ENCODE results near the gene CLCN1.

Gene CLCN1

DNA sequence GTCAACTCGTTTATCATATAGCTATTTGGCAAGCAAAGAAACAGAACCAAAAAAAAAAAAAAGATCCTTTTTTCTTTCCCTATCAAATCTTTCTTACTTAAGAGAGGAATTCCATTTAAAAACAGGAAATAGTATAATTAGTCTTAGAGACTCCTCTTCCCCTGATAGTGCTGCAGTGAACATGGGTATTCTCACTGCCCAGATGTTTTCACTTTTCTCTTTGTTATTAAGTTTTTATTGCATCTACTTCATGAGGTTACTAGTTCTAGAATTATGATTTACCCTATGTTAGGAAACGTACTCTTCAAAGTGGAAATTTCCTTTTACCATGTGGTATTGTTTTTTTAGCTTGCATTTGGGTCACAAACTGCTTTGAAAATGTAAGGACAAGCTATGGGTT, 19.2 kb upstream of the CLCN1 start:
- H3K4me1 ChIP-seq (ENCODE audit: control insufficient read depth, insufficient read depth, low read length): peaks cover 14% of the 10 kb centered on the region
- H3K36me3 ChIP-seq (ENCODE audit: insufficient read depth, low read length): peaks cover 67% of the 10 kb centered on the region
- no peak overlapping the region for H3K9ac ChIP-seq (ENCODE audit: low read depth, low read length)
- H3K9me3 ChIP-seq (replicated peaks; ENCODE audit: low read length): no peaks in the 10 kb centered on the region
- no peak overlapping the region for H3K4me2 ChIP-seq (ENCODE audit: low read length)
- H3K4me3 ChIP-seq (ENCODE audit: low read length): no peak overlapping the region
- no peaks in the 10 kb centered on the region for H3K27me3 ChIP-seq (ENCODE audit: control insufficient read depth, insufficient read depth, low read length)

DNA sequence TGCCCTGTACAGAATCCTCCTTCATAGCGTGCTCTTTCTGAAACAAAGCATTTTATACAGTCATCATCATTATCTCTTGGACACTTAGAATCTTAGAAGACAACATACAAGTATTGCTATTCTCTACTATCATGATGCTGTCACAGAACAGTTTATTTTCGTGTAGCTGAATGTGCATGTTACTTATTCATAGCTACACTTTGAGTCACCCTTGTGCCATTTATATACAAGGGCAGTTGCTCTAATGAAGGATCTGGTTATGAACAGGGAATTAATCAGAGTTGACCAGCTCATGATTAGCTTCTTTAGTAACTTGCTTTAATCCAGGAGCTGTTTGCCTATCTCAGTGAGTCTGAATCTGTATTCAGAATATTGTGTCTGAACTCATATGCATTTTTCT, 16.6 kb upstream of the CLCN1 start:
- Histone ChIP-seq H3K9me3 (replicated peaks; ENCODE audit: low read length) (no peaks in the 10 kb centered on the region), H3K4me1 (ENCODE audit: control insufficient read depth, insufficient read depth, low read length) (peaks cover 14% of the 10 kb centered on the region), H3K9ac (ENCODE audit: low read depth, low read length) (no peak overlapping the region), H3K27me3 (ENCODE audit: control insufficient read depth, insufficient read depth, low read length) (no peaks in the 10 kb centered on the region), H3K36me3 (ENCODE audit: insufficient read depth, low read length) (peaks cover 70% of the 10 kb centered on the region), H3K4me3 (ENCODE audit: low read length) (no peak overlapping the region), H3K4me2 (ENCODE audit: low read length) (no peak overlapping the region)

DNA sequence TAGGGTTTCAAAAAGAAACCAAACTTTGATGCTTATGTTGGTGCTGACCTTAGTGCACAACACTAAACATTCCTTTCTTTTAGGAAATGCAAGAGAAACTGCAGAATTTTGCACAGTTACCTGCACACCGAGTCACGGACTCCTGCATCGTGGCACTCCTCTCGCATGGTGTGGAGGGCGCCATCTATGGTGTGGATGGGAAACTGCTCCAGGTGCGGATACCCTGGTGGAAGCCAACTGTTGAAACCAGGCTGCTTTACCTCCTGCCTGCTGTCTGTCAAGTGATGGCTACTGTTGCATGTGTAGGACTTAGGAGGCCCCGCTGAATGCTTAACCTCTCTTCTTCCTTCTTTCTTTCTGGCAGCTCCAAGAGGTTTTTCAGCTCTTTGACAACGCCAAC, 16.1 kb upstream of the CLCN1 start:
- Histone ChIP-seq H3K27me3 (ENCODE audit: control insufficient read depth, insufficient read depth, low read length) (no peaks in the 10 kb centered on the region), H3K9me3 (replicated peaks; ENCODE audit: low read length) (no peaks in the 10 kb centered on the region), H3K4me1 (ENCODE audit: control insufficient read depth, insufficient read depth, low read length) (peaks cover 14% of the 10 kb centered on the region), H3K36me3 (ENCODE audit: insufficient read depth, low read length) (peaks cover 70% of the 10 kb centered on the region), H3K4me2 (ENCODE audit: low read length) (no peak overlapping the region), H3K4me3 (ENCODE audit: low read length) (no peak overlapping the region), H3K9ac (ENCODE audit: low read depth, low read length) (no peak overlapping the region)

DNA sequence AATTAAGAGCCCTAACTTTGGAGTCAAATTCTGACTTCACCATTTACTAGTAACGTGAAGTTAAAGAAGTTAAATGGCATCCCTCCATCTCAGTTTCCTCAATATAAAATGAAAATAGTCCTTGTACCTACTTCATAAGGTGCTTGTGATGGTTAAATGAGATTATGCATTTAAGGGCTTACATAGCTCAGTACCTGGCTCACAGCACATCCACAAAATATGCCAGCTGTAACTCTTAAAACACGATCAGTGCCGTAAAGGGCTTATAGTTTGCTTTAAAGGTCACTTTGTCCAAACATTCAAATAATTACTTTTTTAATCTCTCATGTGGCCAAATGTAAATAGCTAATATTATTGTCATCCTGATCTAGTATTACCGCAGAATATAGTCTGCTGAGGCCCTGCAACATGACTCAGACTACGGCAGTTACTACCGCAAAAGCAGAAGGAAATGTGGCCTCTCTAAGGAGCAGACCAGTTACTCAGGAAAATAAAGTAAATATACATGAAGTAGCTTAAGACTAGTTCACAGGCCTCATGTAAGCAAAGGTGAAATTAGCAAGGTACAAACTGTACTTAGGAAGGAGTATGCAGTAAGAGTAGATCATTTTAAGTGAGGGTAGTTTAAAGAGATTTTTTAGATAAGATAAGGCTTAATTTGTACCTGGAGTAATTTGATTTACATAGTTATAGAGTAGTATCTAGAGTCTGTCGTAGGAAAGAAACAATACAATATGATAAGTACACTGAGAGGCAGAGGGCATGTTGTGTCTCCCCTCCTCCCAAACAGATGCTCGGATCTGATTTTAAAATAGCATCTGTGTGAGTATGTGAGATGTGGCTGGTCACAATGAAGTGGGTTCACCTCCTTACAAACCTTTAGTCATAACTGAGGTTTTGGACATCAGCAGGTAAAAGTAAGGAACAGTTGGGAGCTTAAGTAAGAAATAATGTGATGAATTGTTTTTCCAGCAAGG, 14.7 kb upstream of the CLCN1 start:
- H3K9me3 ChIP-seq (replicated peaks; ENCODE audit: low read length): no peaks in the 10 kb centered on the region
- H3K4me1 ChIP-seq (ENCODE audit: control insufficient read depth, insufficient read depth, low read length): peaks cover 5% of the 10 kb centered on the region
- no peak overlapping the region for H3K4me2 ChIP-seq (ENCODE audit: low read length)
- H3K9ac ChIP-seq (ENCODE audit: low read depth, low read length): no peak overlapping the region
- H3K4me3 ChIP-seq (ENCODE audit: low read length): no peak overlapping the region
- H3K27me3 ChIP-seq (ENCODE audit: control insufficient read depth, insufficient read depth, low read length): no peaks in the 10 kb centered on the region
- peaks cover 75% of the 10 kb centered on the region for H3K36me3 ChIP-seq (ENCODE audit: insufficient read depth, low read length)

DNA sequence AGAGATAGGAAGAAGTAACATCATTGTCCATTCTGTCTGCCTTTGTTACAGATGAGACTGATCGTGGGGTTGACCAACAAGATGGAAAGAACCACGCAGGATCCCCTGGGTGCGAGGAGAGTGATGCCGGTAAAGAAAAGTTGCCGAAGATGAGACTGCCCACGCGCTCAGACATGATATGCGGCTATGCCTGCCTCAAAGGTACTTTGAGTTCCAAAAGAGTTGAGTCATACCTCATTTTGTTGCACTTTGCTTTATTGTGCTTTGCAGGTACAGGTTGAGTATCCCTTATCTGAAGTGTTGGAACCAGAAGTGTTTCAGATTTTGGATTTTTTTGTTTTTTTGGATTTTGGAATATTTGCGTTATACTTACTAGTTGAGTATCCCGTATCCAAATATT, 12.2 kb upstream of the CLCN1 start:
- no peak overlapping the region for H3K9ac ChIP-seq (ENCODE audit: low read depth, low read length)
- no peak overlapping the region for H3K4me3 ChIP-seq (ENCODE audit: low read length)
- H3K4me2 ChIP-seq (ENCODE audit: low read length): no peak overlapping the region
- no peaks in the 10 kb centered on the region for H3K27me3 ChIP-seq (ENCODE audit: control insufficient read depth, insufficient read depth, low read length)
- H3K9me3 ChIP-seq (replicated peaks; ENCODE audit: low read length): no peaks in the 10 kb centered on the region
- H3K4me1 ChIP-seq (ENCODE audit: control insufficient read depth, insufficient read depth, low read length): no peaks in the 10 kb centered on the region
- peaks cover 76% of the 10 kb centered on the region for H3K36me3 ChIP-seq (ENCODE audit: insufficient read depth, low read length)

DNA sequence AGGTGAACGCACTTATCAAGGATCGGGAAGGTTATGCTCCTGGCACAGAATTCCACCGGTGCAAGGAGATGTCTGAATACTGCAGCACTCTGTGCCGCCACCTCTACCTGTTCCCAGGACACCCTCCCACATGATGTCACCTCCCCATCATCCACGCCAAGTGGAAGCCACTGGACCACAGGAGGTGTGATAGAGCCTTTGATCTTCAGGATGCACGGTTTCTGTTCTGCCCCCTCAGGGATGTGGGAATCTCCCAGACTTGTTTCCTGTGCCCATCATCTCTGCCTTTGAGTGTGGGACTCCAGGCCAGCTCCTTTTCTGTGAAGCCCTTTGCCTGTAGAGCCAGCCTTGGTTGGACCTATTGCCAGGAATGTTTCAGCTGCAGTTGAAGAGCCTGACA, 11.0 kb upstream of the CLCN1 start:
- Histone ChIP-seq H3K36me3 (ENCODE audit: insufficient read depth, low read length) (peaks cover 70% of the 10 kb centered on the region), H3K9ac (ENCODE audit: low read depth, low read length) (no peak overlapping the region), H3K9me3 (replicated peaks; ENCODE audit: low read length) (no peaks in the 10 kb centered on the region), H3K4me1 (ENCODE audit: control insufficient read depth, insufficient read depth, low read length) (no peaks in the 10 kb centered on the region), H3K27me3 (ENCODE audit: control insufficient read depth, insufficient read depth, low read length) (no peaks in the 10 kb centered on the region), H3K4me3 (ENCODE audit: low read length) (no peak overlapping the region), H3K4me2 (ENCODE audit: low read length) (no peak overlapping the region)

DNA sequence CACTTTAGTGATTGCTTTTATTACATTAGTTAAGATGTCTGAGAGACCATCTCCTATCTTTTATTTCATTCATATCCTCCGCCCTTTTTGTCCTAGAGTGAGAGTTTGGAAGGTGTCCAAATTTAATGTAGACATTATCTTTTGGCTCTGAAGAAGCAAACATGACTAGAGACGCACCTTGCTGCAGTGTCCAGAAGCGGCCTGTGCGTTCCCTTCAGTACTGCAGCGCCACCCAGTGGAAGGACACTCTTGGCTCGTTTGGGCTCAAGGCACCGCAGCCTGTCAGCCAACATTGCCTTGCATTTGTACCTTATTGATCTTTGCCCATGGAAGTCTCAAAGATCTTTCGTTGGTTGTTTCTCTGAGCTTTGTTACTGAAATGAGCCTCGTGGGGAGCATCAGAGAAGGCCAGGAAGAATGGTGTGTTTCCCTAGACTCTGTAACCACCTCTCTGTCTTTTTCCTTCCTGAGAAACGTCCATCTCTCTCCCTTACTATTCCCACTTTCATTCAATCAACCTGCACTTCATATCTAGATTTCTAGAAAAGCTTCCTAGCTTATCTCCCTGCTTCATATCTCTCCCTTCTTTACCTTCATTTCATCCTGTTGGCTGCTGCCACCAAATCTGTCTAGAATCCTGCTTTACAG, 10.4 kb upstream of the CLCN1 start:
- Histone ChIP-seq H3K4me3 (ENCODE audit: low read length) (no peak overlapping the region), H3K9me3 (replicated peaks; ENCODE audit: low read length) (no peaks in the 10 kb centered on the region), H3K36me3 (ENCODE audit: insufficient read depth, low read length) (peaks cover 64% of the 10 kb centered on the region), H3K27me3 (ENCODE audit: control insufficient read depth, insufficient read depth, low read length) (no peaks in the 10 kb centered on the region), H3K4me2 (ENCODE audit: low read length) (no peak overlapping the region), H3K9ac (ENCODE audit: low read depth, low read length) (no peak overlapping the region), H3K4me1 (ENCODE audit: control insufficient read depth, insufficient read depth, low read length) (no peaks in the 10 kb centered on the region)

DNA sequence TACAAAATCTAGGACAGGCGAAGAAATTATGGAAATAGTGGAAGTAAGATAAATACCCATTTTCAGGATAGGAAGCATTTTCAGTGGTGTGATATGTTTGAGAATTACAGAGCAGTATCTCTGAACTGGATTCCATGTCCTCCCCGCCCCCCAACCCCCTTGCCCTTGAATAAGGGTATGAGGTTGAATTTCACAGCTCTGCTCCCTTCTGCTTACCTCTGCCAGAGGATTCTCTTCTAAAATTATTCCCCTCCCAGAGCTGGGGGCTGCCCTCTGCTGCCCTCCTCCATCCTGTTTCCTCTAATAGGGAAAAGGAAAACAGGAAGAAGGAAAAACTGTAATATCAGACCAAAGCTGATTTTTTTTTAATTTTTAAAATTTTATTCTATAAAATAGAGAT, 7.3 kb upstream of the CLCN1 start:
- Histone ChIP-seq H3K36me3 (ENCODE audit: insufficient read depth, low read length) (peaks cover 36% of the 10 kb centered on the region), H3K27me3 (ENCODE audit: control insufficient read depth, insufficient read depth, low read length) (no peaks in the 10 kb centered on the region), H3K9ac (ENCODE audit: low read depth, low read length) (no peak overlapping the region), H3K4me3 (ENCODE audit: low read length) (no peak overlapping the region), H3K9me3 (replicated peaks; ENCODE audit: low read length) (no peaks in the 10 kb centered on the region), H3K4me1 (ENCODE audit: control insufficient read depth, insufficient read depth, low read length) (no peaks in the 10 kb centered on the region), H3K4me2 (ENCODE audit: low read length) (no peak overlapping the region)

DNA sequence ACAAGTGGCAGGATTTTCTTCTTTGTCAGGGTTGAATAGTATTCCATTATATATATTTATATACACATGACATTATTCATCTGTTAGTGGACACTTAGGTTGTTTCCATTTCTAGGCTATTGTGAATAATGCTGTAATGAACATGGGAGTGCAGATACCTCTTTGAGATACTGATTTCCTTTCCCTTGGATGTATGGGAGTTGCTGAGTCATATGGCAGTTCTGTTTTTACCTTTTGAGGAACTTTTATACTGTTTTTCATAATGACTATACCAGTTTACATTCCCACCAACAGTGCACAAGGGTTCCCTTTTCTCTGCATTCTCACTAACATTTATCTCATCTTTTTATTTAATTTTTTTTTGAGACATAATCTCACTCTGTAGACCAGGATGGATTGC, 1.8 kb upstream of the CLCN1 start:
- Histone ChIP-seq H3K27me3 (ENCODE audit: control insufficient read depth, insufficient read depth, low read length) (no peaks in the 10 kb centered on the region), H3K4me1 (ENCODE audit: control insufficient read depth, insufficient read depth, low read length) (peaks cover 9% of the 10 kb centered on the region), H3K4me3 (ENCODE audit: low read length) (no peak overlapping the region), H3K36me3 (ENCODE audit: insufficient read depth, low read length) (no peaks in the 10 kb centered on the region), H3K4me2 (ENCODE audit: low read length) (no peak overlapping the region), H3K9ac (ENCODE audit: low read depth, low read length) (no peak overlapping the region), H3K9me3 (replicated peaks; ENCODE audit: low read length) (no peaks in the 10 kb centered on the region)

DNA sequence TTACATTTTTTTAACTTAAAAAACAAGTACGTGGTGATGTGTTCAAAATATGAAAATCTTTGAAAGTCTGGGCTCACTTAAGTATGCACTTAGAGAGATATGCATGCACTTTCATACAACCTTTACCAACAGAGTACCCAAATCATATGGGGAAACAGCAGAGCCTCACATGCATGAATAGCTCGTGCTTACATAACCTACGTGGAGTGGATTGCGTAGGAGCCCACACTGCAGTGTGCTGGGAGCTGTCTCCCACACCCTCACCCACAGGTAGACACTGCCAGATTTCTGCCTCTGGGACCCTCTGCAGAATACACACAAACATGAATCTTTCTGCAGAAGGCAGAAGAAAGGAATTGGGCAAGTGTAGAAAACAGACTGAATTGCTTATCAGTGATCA, 581 bp downstream of the CLCN1 start:
- H3K27me3 ChIP-seq (ENCODE audit: control insufficient read depth, insufficient read depth, low read length): no peaks in the 10 kb centered on the region
- H3K4me3 ChIP-seq (ENCODE audit: low read length): no peak overlapping the region
- H3K9me3 ChIP-seq (replicated peaks; ENCODE audit: low read length): no peaks in the 10 kb centered on the region
- H3K4me1 ChIP-seq (ENCODE audit: control insufficient read depth, insufficient read depth, low read length): peaks cover 11% of the 10 kb centered on the region
- no peak overlapping the region for H3K9ac ChIP-seq (ENCODE audit: low read depth, low read length)
- no peaks in the 10 kb centered on the region for H3K36me3 ChIP-seq (ENCODE audit: insufficient read depth, low read length)
- no peak overlapping the region for H3K4me2 ChIP-seq (ENCODE audit: low read length)

DNA sequence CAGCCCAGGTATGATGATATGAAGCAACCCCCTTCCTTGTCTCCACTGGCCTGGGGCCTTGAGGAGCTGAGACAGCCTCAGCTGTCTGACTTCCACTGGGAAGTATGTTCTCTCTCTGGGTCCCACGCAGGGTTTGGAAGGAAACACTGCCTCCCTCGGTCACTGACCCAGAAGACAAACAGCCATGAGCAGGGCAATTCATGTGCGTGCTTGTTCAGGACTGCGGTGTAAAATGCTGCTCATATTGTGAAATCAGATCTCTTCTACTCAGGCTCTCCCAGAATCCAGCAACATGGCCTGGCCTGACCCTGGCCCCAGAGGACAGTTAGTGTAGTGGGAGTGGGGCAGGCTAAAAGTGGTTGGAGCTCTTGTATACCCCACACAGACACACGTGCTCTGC, 2.8 kb downstream of the CLCN1 start:
- Histone ChIP-seq H3K4me3 (ENCODE audit: low read length) (no peak overlapping the region), H3K9me3 (replicated peaks; ENCODE audit: low read length) (no peaks in the 10 kb centered on the region), H3K9ac (ENCODE audit: low read depth, low read length) (peak overlapping the region; percentile 6), H3K4me1 (ENCODE audit: control insufficient read depth, insufficient read depth, low read length) (peaks cover 11% of the 10 kb centered on the region), H3K27me3 (ENCODE audit: control insufficient read depth, insufficient read depth, low read length) (no peaks in the 10 kb centered on the region), H3K36me3 (ENCODE audit: insufficient read depth, low read length) (no peaks in the 10 kb centered on the region), H3K4me2 (ENCODE audit: low read length) (peak overlapping the region; percentile 10)

DNA sequence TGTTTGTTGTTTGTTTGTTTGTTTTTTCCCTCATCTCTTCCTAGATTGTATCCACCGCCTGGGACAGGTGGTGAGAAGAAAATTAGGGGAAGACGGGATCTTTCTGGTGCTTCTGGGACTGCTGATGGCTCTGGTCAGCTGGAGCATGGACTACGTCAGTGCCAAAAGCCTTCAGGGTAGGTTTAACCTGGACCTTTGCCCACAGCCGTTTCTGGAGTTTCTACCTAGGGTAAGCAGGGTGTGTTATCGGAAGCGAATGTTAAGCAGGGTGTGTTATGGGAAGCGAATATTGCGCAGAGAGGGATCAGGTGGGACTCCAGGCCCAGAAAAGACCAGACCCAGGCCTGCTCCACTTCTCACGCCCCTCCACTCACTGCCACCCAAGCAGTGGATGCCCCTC, 4.7 kb downstream of the CLCN1 start:
- H3K4me2 ChIP-seq (ENCODE audit: low read length): no peak overlapping the region
- no peaks in the 10 kb centered on the region for H3K27me3 ChIP-seq (ENCODE audit: control insufficient read depth, insufficient read depth, low read length)
- no peak overlapping the region for H3K4me3 ChIP-seq (ENCODE audit: low read length)
- no peak overlapping the region for H3K9ac ChIP-seq (ENCODE audit: low read depth, low read length)
- no peaks in the 10 kb centered on the region for H3K36me3 ChIP-seq (ENCODE audit: insufficient read depth, low read length)
- peaks cover 11% of the 10 kb centered on the region for H3K4me1 ChIP-seq (ENCODE audit: control insufficient read depth, insufficient read depth, low read length)
- no peaks in the 10 kb centered on the region for H3K9me3 ChIP-seq (replicated peaks; ENCODE audit: low read length)
